MM.1S (cell line): ENCODE data around the gene IL11.
"Not testable (repeated sequence)": the region's sequence is repeated elsewhere in the genome, so short reads cannot be mapped to it uniquely, and the experiment has no call there.

Experiments
- DNase-seq: peaks from one replicate; pipeline ENCODE4 v3.0.0-alpha.2; 2015
- H2AFZ ChIP-seq: fragments of 300-600 bp; sonication (generic); 2 replicates; pipeline ENCODE4 v1.6.0; 2016; ENCODE audit warnings: antibody characterized with exemption, low read length
- H3F3A ChIP-seq: fragments of 300-600 bp; sonication (generic); 2 replicates; pipeline ENCODE4 v1.6.1; 2016; ENCODE audit warnings: mild to moderate bottlenecking, antibody characterized with exemption, low read length, moderate library complexity, mixed read lengths; ENCODE audit not compliant: insufficient read depth
- H3K27ac ChIP-seq: fragments of 300-600 bp; sonication (generic); 2 replicates; pipeline ENCODE4 v1.5.1; 2016; ENCODE audit warnings: mild to moderate bottlenecking, low read length
- H3K27me3 ChIP-seq: fragments of 300-600 bp; sonication (generic); replicated peaks from 2 replicates; pipeline ENCODE4 v1.6.0; 2016; ENCODE audit warnings: low read length; ENCODE audit not compliant: insufficient read depth
- H3K36me3 ChIP-seq: fragments of 300-600 bp; sonication (generic); replicated peaks from 2 replicates; pipeline ENCODE4 v1.6.1; 2016; ENCODE audit warnings: mild to moderate bottlenecking, low read length, mixed read lengths; ENCODE audit not compliant: insufficient read depth
- H3K4me1 ChIP-seq: fragments of 300-600 bp; sonication (generic); 2 replicates; pipeline ENCODE4 v1.6.1; 2016; ENCODE audit warnings: low read length, mixed read lengths
- H3K4me2 ChIP-seq: fragments of 300-600 bp; sonication (generic); 2 replicates; pipeline ENCODE4 v1.6.0; 2016; ENCODE audit warnings: low read depth, low read length
- H3K4me3 ChIP-seq: fragments of 300-600 bp; sonication (generic); 2 replicates; pipeline ENCODE4 v1.5.1; 2016; ENCODE audit warnings: low read length, mixed read lengths
- H3K79me2 ChIP-seq: fragments of 300-600 bp; sonication (generic); 2 replicates; pipeline ENCODE4 v1.6.1; 2016; ENCODE audit warnings: mixed run types, low read length, mixed read lengths
- H3K9ac ChIP-seq: fragments of 300-600 bp; sonication (generic); 2 replicates; pipeline ENCODE4 v1.6.1; 2016; ENCODE audit warnings: low read length, mixed read lengths
- H3K9me2 ChIP-seq: fragments of 300-600 bp; sonication (generic); replicated peaks from 2 replicates; pipeline ENCODE4 v1.6.1; 2016; ENCODE audit warnings: mild to moderate bottlenecking, low read length, mixed read lengths; ENCODE audit not compliant: insufficient read depth
- H3K9me3 ChIP-seq: fragments of 300-600 bp; sonication (generic); replicated peaks from 2 replicates; pipeline ENCODE4 v1.6.1; 2016; ENCODE audit warnings: mild to moderate bottlenecking, low read length, mixed read lengths; ENCODE audit not compliant: insufficient read depth
- H4K20me1 ChIP-seq: fragments of 300-600 bp; sonication (generic); 2 replicates; pipeline ENCODE4 v1.6.1; 2016; ENCODE audit warnings: mild to moderate bottlenecking, low read length, moderate library complexity, mixed read lengths; ENCODE audit not compliant: insufficient read depth
- EZH2 ChIP-seq: fragments of 300-600 bp; sonication (generic); optimal IDR thresholded peaks from 2 replicates; pipeline ENCODE3; 2017; ENCODE audit warnings: low read depth, mild to moderate bottlenecking, antibody characterized with exemption, low read length, mixed read lengths
- EZH2phosphoT487 ChIP-seq: fragments of 300-600 bp; sonication (generic); IDR thresholded peaks from 2 replicates; pipeline ENCODE4 v1.6.1; 2018; ENCODE audit warnings: antibody characterized with exemption, low read length
- TF ChIP-seq, protein P1 (sequence below): fragments of 300-600 bp; sonication (generic); IDR thresholded peaks from 2 replicates; pipeline ENCODE4 v1.5.1; 2016; ENCODE audit warnings: antibody characterized with exemption, low read length, mixed read lengths

The IL11 gene

DNA sequence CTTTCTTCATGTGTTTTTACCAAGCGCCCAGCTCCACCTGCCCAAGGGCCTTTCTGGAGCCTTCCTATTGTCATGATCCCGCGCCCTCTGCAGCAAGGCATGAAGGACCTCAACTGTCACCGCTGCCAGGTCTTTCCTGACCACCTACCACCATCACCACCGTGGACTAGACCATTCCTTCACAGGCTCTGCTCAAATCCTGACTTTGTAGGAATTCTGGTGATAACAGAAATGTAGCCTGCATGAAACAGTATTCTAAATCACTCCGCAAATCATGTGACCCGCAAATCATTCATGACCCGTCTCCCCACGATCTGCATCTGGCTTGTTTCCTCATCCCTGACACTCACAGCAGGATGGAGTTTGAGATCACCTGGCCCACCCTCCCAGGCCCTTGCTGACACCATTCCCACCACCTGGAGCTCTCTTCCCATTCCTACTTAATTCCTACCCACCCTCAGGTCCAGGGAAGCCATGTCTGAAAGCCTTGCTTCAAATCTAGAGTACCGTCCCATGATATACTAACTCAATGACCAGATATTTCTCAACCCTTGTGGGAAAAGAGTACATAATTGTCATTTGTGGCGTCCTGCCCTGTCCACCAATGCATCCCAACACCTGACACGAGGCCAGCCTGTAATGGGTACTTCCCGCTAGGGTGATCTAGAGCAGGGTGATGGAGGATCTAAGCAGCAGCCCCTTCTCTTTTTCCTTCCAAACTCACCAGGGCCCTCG lies 36.0 kb upstream of the IL11 start:
- Histone ChIP-seq H3K4me3 (peak overlapping the region; percentile 89), H3K4me2 (peak overlapping the region; percentile 98), H3K36me3 (peaks cover 17% of the 10 kb centered on the region), H3K9me3 (no peaks in the 10 kb centered on the region), H4K20me1 (peaks cover 20% of the 10 kb centered on the region), H3K4me1 (peaks cover 20% of the 10 kb centered on the region), H3K9ac (peak overlapping the region; percentile 91; the same call in 1 of the 2 replicates), H2AFZ (no peak overlapping the region), H3K27ac (no peak overlapping the region), H3F3A (peaks cover 30% of the 10 kb centered on the region), H3K27me3 (peaks cover 2% of the 10 kb centered on the region; the same call in 1 of the 2 replicates), H3K79me2 (peaks cover 46% of the 10 kb centered on the region), H3K9me2 (no peaks in the 10 kb centered on the region)
- no peak for TF ChIP-seq EZH2phosphoT487
- no peak for TF ChIP-seq EZH2
- TF ChIP-seq, protein P1, sequence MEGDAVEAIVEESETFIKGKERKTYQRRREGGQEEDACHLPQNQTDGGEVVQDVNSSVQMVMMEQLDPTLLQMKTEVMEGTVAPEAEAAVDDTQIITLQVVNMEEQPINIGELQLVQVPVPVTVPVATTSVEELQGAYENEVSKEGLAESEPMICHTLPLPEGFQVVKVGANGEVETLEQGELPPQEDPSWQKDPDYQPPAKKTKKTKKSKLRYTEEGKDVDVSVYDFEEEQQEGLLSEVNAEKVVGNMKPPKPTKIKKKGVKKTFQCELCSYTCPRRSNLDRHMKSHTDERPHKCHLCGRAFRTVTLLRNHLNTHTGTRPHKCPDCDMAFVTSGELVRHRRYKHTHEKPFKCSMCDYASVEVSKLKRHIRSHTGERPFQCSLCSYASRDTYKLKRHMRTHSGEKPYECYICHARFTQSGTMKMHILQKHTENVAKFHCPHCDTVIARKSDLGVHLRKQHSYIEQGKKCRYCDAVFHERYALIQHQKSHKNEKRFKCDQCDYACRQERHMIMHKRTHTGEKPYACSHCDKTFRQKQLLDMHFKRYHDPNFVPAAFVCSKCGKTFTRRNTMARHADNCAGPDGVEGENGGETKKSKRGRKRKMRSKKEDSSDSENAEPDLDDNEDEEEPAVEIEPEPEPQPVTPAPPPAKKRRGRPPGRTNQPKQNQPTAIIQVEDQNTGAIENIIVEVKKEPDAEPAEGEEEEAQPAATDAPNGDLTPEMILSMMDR = no peak
- no peak for DNase-seq

DNA sequence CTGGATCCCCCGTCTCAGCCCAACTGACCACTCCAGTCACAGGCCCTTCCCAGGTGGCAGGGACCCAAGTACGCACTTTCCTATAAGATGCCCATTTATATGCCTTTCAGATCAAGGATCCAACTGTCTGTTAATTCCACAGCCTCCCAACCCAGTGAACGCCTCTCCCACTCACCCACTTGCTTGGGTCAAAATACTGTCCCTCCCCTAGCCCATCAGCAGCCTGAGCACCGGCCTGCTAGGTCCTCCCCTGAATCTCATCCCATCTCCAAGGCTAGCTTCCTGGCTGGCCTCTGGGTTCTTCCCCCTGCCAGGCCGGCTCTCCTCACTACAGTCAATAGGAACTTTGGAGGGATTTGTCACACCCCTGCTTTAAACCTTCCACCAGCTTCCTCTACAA lies 35.4 kb upstream of the IL11 start:
- TF ChIP-seq EZH2phosphoT487 (no peak), EZH2 (no peak)
- TF ChIP-seq, protein P1 = no peak
- H3K9me3 ChIP-seq = no peaks in the 10 kb centered on the region
- peak overlapping the region; percentile 98 for H3K4me2 ChIP-seq
- H3K36me3 ChIP-seq = peaks cover 21% of the 10 kb centered on the region
- no peaks in the 10 kb centered on the region for H3K9me2 ChIP-seq
- peak overlapping the region; percentile 89 for H3K4me3 ChIP-seq
- H3F3A ChIP-seq = peaks cover 34% of the 10 kb centered on the region
- H2AFZ ChIP-seq = no peak overlapping the region
- H3K27ac ChIP-seq = no peak overlapping the region
- no peaks in the 10 kb centered on the region for H3K27me3 ChIP-seq
- H3K4me1 ChIP-seq = peaks cover 20% of the 10 kb centered on the region
- no peak for DNase-seq
- peaks cover 46% of the 10 kb centered on the region for H3K79me2 ChIP-seq
- peaks cover 20% of the 10 kb centered on the region for H4K20me1 ChIP-seq
- H3K9ac ChIP-seq = no peak overlapping the region

DNA sequence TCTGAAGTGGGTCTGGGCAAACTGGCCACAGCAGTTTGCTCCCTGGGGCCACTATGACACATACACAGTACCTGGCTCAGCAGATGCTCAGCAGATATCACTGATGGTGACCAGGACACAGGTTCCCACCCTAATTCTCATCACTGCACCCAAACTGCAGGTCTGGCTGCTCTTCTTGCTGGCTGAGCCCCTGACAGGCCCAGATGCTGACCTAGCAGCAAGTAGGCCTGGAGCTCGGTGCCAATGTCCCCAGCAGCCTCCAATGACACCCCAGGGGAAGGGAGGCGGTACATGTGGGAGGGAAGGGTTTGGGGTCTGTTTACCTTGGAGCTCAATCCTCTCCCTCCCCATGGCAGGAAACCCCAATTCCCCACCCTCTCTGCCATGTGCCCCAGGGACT lies 32.2 kb upstream of the IL11 start:
- H3K27ac ChIP-seq = no peak overlapping the region

DNA sequence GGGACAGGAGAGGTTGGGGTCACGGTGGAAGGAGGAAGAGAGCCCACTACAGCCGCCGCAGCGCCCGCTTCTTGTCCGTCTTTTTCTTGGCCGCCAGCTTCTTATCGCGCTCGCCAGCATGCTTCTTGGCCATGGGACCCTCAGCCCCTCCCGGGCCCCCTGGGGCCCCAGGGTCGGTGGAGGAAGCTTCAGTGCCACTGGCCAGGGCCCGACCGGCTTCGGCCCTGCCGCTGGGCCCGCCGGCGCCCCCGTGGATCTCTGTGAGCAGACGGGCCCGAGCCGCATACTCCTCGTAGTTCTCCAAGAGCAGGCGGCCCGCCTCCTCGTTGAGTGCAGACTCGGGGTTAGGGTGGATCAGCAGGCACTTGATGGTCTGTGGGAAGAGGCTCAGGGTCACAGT lies 31.1 kb upstream of the IL11 start:
- H3K27ac ChIP-seq, H3K9ac ChIP-seq, DNase-seq, H2AFZ ChIP-seq, H3K4me3 ChIP-seq, H3K9me3 ChIP-seq, H3K27me3 ChIP-seq, H3K4me2 ChIP-seq, H3K9me2 ChIP-seq: not testable (repeated sequence)
- Histone ChIP-seq H3K4me1 (peaks cover 11% of the 10 kb centered on the region), H3K79me2 (peaks cover 35% of the 10 kb centered on the region), H4K20me1 (peaks cover 18% of the 10 kb centered on the region), H3F3A (peaks cover 44% of the 10 kb centered on the region), H3K36me3 (peaks cover 20% of the 10 kb centered on the region)

More for the DNA sequence above, 32.2 kb upstream of the IL11 start:
- peaks cover 44% of the 10 kb centered on the region for H3F3A ChIP-seq
- H3K9me3 ChIP-seq = no peaks in the 10 kb centered on the region
- no peak overlapping the region for H3K4me3 ChIP-seq
- peaks cover 14% of the 10 kb centered on the region for H3K4me1 ChIP-seq
- no peak overlapping the region for H3K4me2 ChIP-seq
- TF ChIP-seq EZH2phosphoT487 (no peak), EZH2 (no peak)
- TF ChIP-seq, protein P1 = no peak
- no peaks in the 10 kb centered on the region for H3K27me3 ChIP-seq
- peaks cover 21% of the 10 kb centered on the region for H3K36me3 ChIP-seq
- DNase-seq = no peak
- H3K9ac ChIP-seq = no peak overlapping the region
- H4K20me1 ChIP-seq = peaks cover 20% of the 10 kb centered on the region
- no peak overlapping the region for H2AFZ ChIP-seq
- H3K79me2 ChIP-seq = peaks cover 46% of the 10 kb centered on the region
- H3K9me2 ChIP-seq = no peaks in the 10 kb centered on the region
